HEK293 (cell line): ENCODE data around the gene ITGB1BP2.

Source experiments
- KLF10 ChIP-seq: fragments of 450-650 bp; IDR thresholded peaks from 2 replicates; pipeline ENCODE4 v1.5.1; 2018; ENCODE audit warnings: missing biosample characterization, mild to moderate bottlenecking, missing genetic modification characterization
- MEIS1 ChIP-seq: sonication (generic); formaldehyde crosslinking; IDR thresholded peaks from 2 replicates; pipeline ENCODE4 v1.8.1; 2022; ENCODE audit warnings: missing genetic modification reagents, mild to moderate bottlenecking, borderline replicate concordance
- PBX3 ChIP-seq: sonication (generic); formaldehyde crosslinking; IDR thresholded peaks from 2 replicates; pipeline ENCODE4 v1.8.1; 2022; ENCODE audit warnings: mild to moderate bottlenecking, moderate library complexity, missing genetic modification reagents
- REPIN1 ChIP-seq: fragments of 450-650 bp; formaldehyde crosslinking; IDR thresholded peaks from 2 replicates; pipeline ENCODE4 v1.5.1; 2017; ENCODE audit warnings: missing biosample characterization, missing genetic modification characterization, low read depth
- REST ChIP-seq: fragments of 450-650 bp; formaldehyde crosslinking; IDR thresholded peaks from 2 replicates; pipeline ENCODE4 v1.5.1; 2016; ENCODE audit warnings: missing biosample characterization, missing genetic modification characterization
- SALL2 ChIP-seq: fragments of 450-650 bp; formaldehyde crosslinking; IDR thresholded peaks from 2 replicates; pipeline ENCODE4 v1.5.0; 2017; ENCODE audit warnings: missing biosample characterization, mild to moderate bottlenecking, missing genetic modification characterization, borderline replicate concordance
- ZBTB6 ChIP-seq: fragments of 450-650 bp; formaldehyde crosslinking; IDR thresholded peaks from 2 replicates; pipeline ENCODE4 v1.5.1; 2017; ENCODE audit warnings: missing biosample characterization, missing genetic modification characterization
- ZNF221 ChIP-seq: fragments of 450-650 bp; formaldehyde crosslinking; IDR thresholded peaks from 2 replicates; pipeline ENCODE4 v1.5.1; 2017; ENCODE audit warnings: missing biosample characterization, missing genetic modification characterization, borderline replicate concordance
- ZNF510 ChIP-seq: fragments of 450-650 bp; formaldehyde crosslinking; IDR thresholded peaks from 2 replicates; pipeline ENCODE4 v1.5.1; 2018; ENCODE audit warnings: mild to moderate bottlenecking, missing genetic modification characterization, missing biosample characterization; ENCODE audit not compliant: insufficient replicate concordance

GRCh38 chrX:71326394-71326793, 24.8 kb downstream of the ITGB1BP2 start:
- no peak for TF ChIP-seq MEIS1 (CRISPR knock-in tag)
- TF ChIP-seq ZBTB6, result no peak
- TF ChIP-seq KLF10 (tag by site-specific recombination), result no peak
- TF ChIP-seq REST (tag by site-specific recombination), result no peak
- TF ChIP-seq PBX3 (CRISPR knock-in tag), result no peak
- TF ChIP-seq SALL2 (tag by site-specific recombination), result no peak
- TF ChIP-seq REPIN1 (tag by site-specific recombination), result no peak
- no peak for TF ChIP-seq ZNF221 (tag by site-specific recombination)
- no peak for TF ChIP-seq ZNF510 (tag by site-specific recombination)
